DLD1 (cell line): Measurements from ENCODE around the gene PTX3.

Experiments
- in situ Hi-C: cut with HindIII; loops from 2 replicates; pipeline ENCODE4 v1.10.0; 2017; ENCODE audit warnings: low sequenced_read_pairs

Gene PTX3

GRCh38 chr3:157436583-157437291 is at the start of gene PTX3:
Gene PTX3, plus strand, starts transcription at chr3:157436850. Its CDS starts 84 bp downstream, at chr3:157436934.
- in situ Hi-C loops: no loop called here

GRCh38 chr3:157387708-157388435 is 48.8 kb upstream of the PTX3 start:
- in situ Hi-C loops: no loop called here

GRCh38 chr3:157388976-157389375 is 47.7 kb upstream of the PTX3 start:
- in situ Hi-C loops: no loop called here

- in situ Hi-C loops: no loop called here
Observed at GRCh38 chr3:157390713-157391515, 45.7 kb upstream of the PTX3 start.

- in situ Hi-C loops: no loop called here
Observed at GRCh38 chr3:157392104-157392503, 44.5 kb upstream of the PTX3 start.

GRCh38 chr3:157393113-157393512 is 43.5 kb upstream of the PTX3 start:
- in situ Hi-C loops: no loop called here

GRCh38 chr3:157394411-157394810 is 42.2 kb upstream of the PTX3 start:
- in situ Hi-C loops: no loop called here

GRCh38 chr3:157398598-157398997 is 38.1 kb upstream of the PTX3 start:
- in situ Hi-C loops: no loop called here

- in situ Hi-C loops: no loop called here
Observed at GRCh38 chr3:157404381-157404780, 32.3 kb upstream of the PTX3 start.

- in situ Hi-C loops: no loop called here
Observed at GRCh38 chr3:157405457-157405856, 31.2 kb upstream of the PTX3 start.

GRCh38 chr3:157406394-157406793 is 30.3 kb upstream of the PTX3 start:
- in situ Hi-C loops: no loop called here

GRCh38 chr3:157407769-157408168 is 28.9 kb upstream of the PTX3 start:
- in situ Hi-C loops: no loop called here

GRCh38 chr3:157408499-157409149 is 28.0 kb upstream of the PTX3 start:
- in situ Hi-C loops: no loop called here

GRCh38 chr3:157409516-157409915 is 27.1 kb upstream of the PTX3 start:
- in situ Hi-C loops: no loop called here

GRCh38 chr3:157410945-157411344 is 25.7 kb upstream of the PTX3 start:
- in situ Hi-C loops: no loop called here

- in situ Hi-C loops: no loop called here
Observed at GRCh38 chr3:157412323-157412855, 24.3 kb upstream of the PTX3 start.

- in situ Hi-C loops: no loop called here
Observed at GRCh38 chr3:157414861-157415260, 21.8 kb upstream of the PTX3 start.

- in situ Hi-C loops: no loop called here
Observed at GRCh38 chr3:157416347-157417087, 20.1 kb upstream of the PTX3 start.

GRCh38 chr3:157417247-157417646 is 19.4 kb upstream of the PTX3 start:
- in situ Hi-C loops: no loop called here

- in situ Hi-C loops: no loop called here
Observed at GRCh38 chr3:157418104-157418503, 18.5 kb upstream of the PTX3 start.
